Skin of body (tissue), 2 donors: ENCODE measurements around the gene RHOD. TPM values are rescaled to one million over a fixed set of nuclear protein-coding genes. Genes with fewer than 3 reads are reported as not detected.

Source experiments
- DNase-seq: peaks from one replicate; lab custom pipeline; 2025; lab: John Stamatoyannopoulos, UW
- total RNA-seq: library from RNA; depleted of rRNA; stranded (reverse); fragments of >200 nt; gene quantifications from one replicate; pipeline ENCODE4 v1.2.3, GENCODE V29; 2014

Gene RHOD
- total RNA-seq, 1 donor from 2014 or later = 11.7 TPM

DNA sequence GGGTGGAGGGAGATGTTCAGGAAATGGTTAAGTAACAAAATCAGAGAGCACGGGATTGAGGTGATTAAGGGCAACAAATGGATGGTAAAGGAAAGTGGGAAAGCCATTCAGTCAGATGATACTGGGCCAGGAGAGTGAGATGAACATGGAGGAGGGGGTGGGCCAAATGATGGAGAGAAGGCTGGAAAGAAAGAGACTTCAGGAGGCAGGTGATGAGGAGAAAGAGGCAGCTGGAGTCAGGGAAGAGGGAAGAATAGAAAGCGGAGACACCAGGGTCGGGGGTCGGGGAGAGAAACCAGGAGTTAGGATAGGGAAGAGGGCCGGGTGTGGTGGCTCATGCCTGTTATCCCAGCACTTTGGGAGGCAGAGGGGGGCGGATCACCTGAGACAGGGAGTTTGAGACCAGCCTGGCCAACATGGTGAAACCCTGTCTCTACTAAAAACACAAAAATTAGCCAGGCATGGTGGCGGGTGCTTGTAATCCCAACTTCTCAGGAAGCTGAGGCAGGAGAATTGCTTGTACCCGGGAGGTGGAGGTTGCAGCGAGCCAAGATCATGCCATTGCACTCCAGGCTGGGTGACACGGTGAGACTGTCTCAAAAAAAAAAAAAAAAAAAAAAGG is 57.7 kb downstream of the RHOD start:
- DNase-seq = no peak

DNA sequence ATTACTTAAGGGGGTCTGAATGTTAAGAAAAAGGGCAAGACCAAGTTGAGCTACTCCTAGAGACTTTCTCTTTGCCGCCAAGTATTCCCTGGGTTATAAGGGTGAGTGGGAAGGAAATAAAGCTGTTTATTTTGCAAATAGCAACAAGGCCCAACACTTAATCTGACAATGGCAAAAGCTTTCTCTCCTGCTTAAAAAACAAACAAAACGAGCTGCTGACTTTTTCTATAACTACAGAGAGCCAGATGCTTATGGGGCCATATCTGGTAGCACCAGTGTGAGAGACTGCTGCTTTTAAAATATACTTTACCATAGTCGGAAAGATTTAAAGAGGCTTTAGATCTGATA is 60.1 kb downstream of the RHOD start:
- DNase-seq = no peak

DNA sequence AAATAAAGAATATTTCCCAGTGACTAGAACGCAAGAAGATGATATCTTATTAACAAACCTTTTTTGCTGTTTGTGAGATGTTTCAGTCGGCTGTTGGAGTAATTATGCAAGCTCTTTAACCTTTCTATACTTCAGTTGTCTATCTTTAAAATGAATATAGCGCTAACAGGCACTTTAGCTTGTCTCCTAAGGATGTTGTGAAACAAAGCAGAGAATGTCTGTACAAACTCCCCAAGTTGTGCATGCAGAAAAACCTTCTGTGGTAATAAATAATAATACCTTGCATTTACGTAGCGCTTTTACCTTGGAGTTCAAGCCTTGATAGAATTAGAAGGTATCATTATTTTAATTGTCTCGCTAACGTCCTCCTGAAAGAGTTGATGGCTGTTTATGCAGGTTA is 60.5 kb downstream of the RHOD start:
- DNase-seq = no peak

DNA sequence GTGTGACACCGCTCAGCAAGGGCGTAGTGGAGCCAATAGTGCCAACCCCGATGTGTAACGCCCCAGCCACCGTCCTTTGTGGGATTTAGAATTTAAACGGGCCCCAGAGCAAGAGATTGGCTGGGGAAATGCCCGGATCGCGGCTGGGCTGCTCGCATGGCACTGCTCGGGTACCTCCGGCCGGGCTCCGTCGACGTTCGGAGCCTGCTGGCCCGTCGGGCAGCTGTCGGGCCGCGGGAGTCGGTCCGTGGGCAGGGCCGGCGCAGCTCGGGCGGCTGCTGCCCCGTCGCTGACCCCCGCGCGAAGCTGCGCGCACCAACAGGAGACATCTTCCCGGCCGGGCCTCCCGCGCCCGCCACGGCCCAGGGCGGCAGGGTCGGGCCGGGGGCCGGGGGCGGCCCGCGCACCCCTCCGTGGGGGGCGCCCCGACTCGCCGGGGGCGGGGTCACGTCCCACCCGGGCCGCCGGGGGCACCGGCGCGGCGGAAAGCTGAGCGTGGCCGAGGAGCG is 61.1 kb downstream of the RHOD start:
- no peak for DNase-seq

DNA sequence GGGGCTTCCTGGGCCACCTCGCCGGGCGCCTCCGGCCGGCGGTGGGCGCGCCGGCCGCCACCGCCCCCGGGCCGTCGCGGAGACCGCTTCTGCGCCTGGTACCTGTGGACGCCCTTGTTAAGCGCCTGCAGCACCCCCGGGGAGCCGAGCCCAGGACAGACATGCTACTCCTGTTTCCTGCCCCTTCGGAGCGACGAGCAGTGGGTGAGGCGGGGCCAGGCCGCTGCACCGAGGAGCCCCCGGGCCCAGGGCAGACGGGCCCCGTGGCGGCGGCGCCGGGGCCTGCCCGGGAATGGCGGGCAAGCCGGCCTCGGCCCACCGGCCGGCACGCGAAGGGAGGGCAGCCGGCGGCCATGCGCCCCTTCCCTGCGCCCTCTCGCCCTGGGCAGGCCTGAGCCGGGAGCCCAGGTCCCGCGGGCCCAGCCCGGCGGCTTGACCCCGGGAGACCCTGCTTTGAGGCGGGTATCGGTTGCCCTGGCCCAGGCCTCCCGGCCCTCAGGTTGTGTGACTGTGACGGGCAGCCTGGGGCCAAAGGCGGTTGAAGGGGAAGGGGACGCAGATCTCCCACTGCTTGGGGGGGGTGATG is 61.6 kb downstream of the RHOD start:
- DNase-seq = no peak

DNA sequence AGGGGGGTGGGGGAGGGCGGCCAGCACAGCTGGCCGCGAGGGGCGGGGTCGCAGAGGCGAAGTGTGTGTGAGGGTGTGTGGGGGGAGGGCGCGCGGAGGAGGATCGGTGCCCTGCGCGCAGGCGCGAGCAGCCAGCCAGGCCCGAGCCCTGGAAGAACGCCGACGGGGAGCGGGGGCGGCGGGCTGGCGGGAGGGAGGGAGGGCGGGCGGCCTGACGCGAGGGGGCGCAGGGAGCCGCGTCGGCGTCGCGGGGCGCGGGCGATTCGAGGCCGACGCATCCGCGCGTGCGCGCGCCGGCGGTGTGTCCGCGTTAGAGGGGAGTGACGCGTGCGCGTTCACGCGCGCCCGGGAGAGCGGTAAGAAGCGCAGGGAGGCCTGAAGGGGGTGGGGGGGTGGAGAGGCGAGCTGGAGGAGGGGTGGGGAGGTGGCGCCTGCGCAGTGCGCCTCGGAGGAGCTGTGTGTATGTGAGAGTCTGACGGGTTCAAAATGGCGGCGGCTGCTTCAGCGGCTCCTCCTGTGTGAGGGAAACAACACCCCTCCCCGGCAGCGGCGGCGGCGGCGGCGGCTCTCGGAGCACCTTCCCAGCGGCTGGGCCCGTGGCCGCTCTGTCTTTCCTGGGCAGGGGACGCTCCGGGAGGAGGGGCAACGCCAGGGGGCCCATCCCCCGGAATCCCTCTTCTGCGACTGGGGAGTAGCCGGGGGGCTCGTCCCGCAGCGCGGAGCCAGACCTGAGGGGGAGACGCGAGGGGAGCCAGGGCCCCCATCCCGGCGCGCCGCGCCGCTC is 62.3 kb downstream of the RHOD start, which contains the start of gene KDM2A:
KDM2A (plus strand) TSS at position 463 of the 784 bp plus-strand sequence. CDS start 2,054 bp downstream, outside the sequence.
- DNase-seq = peak; percentile 99

DNA sequence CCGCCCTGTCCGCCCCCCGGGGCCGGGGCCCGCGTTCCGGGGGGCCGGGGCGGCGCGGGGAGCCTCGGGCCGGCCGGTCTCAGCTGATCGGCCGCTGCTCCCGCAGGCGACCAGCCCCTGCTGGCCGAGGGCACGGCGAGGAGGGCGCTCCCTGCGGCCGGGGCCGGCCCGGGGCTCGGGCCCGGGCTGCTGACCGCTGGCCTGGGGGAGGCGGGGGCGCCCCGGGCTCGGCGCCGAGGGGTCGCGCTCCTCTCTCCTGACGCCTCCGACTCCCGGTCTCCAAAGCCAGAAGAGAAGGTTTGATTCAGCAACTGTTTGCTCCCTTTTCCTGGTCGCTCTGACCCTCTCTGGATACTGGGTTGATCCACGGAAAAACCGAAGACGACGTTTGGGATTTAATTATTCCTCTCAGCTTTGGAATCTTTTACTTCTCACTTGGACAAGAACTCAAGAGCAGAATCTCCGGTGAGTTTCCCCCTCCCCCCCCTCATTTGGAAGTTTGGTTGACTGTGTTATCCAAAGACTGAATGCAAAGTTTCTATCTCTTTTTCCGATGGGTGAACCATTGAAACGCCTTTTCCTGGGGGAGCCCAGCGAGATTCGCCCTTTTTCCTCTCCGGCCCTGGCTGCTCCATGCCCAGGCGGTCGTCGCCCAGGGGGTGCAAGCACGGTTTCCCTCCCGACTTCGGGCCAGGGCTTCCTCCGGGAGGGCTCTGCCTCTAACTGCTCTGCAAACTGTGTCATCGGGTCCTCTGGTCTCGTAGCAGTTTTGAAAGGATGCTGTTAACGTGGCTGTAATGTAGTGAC is 63.1 kb downstream of the RHOD start:
- DNase-seq = no peak

DNA sequence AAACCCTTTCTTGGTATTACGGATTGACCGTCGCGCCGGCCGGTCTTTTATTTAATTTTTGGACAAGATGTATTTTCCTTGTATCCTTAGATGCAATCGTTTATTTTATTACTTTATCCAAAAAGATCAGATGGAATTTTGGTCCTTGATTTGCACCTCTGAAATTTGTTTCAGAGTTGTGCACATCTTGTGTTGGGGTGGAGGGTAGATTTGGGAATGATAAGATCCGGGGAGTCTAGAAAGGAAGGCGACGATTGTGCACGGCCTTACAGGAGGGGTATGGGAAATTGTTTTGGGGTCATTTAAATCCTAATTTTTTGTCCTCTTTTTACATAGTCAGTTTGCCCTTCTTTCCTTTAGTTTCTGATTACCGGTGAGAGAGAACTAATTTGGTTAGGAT is 63.8 kb downstream of the RHOD start:
- DNase-seq = no peak

DNA sequence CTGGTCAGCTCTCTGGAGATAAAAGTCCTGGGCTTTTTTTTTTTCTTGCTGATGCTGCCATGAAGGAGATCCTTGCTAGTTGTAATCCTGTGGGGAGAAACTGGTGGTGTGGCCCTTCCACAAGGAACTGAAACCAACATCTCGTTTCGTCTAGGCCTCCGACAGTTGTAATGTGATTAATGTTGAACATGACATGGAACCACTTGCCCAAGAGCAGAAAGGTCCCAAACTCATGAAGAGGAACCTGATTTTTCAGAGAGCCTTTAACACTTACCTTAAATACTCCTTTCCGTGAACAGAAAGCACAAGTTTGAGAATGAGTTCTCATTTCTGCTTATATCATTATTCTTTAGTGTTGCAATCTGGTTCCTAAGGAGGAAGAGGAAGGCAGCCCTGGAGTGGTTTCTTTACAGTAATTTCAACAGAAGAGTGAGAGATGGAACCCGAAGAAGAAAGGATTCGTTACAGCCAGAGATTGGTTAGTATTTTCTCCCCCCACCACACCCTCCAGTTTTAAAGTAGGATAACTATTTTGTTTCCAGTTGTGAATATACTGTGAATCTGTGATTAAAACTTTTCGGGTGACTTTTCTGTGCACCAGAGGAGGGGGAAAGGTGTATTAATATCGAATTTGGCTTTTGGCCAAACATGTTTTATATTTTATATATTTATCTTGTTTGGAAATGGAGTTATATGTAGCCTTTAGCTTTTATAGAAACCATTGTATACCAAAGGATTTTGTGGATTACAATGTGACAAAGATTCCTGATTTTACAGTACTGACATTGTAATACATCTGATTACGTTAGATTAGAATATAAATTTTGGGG is 64.4 kb downstream of the RHOD start:
- DNase-seq = peak; percentile 7

Other genes starting within 250 kb of the RHOD start
- 15.4 TPM for gene RCE1, start 213.4 kb upstream of the RHOD start, total RNA-seq
- gene LRFN4, start 199.8 kb upstream of the RHOD start, total RNA-seq = 5.5 TPM
- gene PC, start 98.5 kb upstream of the RHOD start, total RNA-seq = 33.1 TPM
- not detected for gene C11orf86, start 81.5 kb upstream of the RHOD start, total RNA-seq
- gene SYT12, start 33.7 kb upstream of the RHOD start, total RNA-seq = 1.3 TPM
- 78.1 TPM for gene KDM2A, start 62.4 kb downstream of the RHOD start, total RNA-seq
- gene GRK2, start 209.6 kb downstream of the RHOD start, total RNA-seq = 34.5 TPM
- 33.0 TPM for gene ANKRD13D, start 232.5 kb downstream of the RHOD start, total RNA-seq
- 13.4 TPM for gene SSH3, start 246.7 kb downstream of the RHOD start, total RNA-seq